GM18867 (cell line): Measurements from ENCODE around the gene CEP89.
"Not testable (repeated sequence)": the region's sequence is repeated elsewhere in the genome, so short reads cannot be mapped to it uniquely, and the experiment has no call there.

Experiments used
- ATAC-seq: cut with Tn5 transposase; IDR thresholded peaks from one replicate; pipeline ENCODE4 v1.9.1; 2021; ENCODE audit warnings: mild to moderate bottlenecking, moderate library complexity; ENCODE audit not compliant: unreplicated experiment

The CEP89 gene

DNA sequence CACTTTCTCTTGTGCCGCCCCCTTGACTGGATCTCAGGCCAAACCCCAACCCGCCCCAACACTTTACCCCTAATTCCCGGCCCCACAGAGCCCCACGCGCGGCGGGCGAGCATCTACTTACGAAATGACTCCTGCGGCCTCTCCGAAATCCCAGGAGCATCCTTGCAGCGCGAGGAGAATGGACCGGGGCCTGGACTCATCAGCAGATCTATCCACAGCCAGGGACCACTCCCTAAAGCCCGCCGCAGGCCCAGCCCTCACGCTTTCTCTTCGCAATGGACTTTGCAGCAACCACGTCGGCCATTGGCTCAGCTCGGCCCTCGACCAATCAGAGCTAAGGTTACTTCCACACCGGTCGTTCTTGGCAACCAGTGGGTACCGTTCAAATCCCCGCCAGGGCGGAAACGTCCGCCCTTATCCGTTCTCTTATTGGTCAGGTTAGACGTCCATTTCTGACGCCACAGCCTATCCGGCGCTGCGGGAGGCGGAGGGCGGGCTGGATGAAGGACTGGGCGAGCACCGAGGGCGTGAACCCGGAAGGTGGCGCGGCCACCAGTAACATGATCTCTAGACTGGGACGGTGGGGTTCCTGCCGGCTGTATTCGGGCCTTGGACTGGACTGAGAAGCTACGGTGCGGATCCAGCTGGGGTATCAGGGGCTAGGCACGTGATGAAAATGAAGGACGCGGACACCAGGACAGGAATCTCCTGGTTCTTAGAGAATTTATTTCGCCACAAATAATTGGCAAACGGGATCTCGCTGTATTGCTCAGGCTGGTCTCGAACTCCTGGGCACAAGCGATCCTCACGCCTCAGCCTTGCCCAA lies at the start of gene CEP89, which contains the start of gene FAAP24:
TSS of gene CEP89 (minus strand) at position 244 of the 826 bp plus-strand sequence. CDS start at position 160, 84 bp downstream.
TSS of gene FAAP24 (plus strand) at position 528 of the 826 bp plus-strand sequence. CDS start 955 bp downstream, outside the sequence.
- peak; percentile 98 for ATAC-seq

GRCh38 chr19:33010891-33011290 lies 39.1 kb upstream of the CEP89 start:
- not testable (repeated sequence) for ATAC-seq

- no peak for ATAC-seq
Observed at GRCh38 chr19:33008738-33009137, 37.0 kb upstream of the CEP89 start.

- no peak for ATAC-seq
Observed at GRCh38 chr19:33005440-33005839, 33.7 kb upstream of the CEP89 start.

- not testable (repeated sequence) for ATAC-seq
Observed at GRCh38 chr19:33003424-33004024, 31.8 kb upstream of the CEP89 start.

DNA sequence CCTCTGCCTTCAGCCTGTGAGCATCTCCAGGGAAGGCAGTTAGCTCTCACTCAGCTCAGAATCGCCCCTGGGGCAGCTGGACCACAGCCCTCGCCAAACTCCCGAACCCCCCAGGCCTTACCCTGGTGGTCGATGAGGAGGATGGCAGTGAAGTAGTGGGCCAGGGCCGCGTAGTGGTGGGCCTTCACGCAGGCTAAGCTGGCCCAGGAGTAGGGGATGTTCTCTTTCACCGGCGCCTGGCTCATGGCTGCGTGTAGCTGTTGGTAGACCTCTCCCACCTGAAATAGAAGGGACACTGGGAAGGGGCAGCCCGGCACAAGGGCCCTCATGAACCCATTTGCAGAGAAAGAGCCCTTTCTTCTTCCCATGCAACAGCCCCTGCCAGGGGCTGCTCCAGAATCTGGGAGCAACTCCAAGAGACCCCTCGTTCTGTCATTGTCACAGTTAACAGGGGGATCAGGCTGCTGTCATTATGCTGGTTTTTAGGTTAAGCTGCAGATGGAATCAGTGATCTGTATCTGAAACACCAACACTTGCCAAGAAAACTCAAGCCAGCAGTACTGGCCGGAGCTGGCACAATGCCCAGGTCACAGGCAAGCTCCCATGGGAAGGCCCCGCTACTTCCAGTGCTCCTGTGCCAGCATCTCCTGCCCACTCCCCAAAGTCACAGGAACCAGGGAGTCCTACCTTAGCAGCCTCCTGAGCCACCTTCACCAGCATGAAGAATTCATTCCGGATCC lies 30.5 kb upstream of the CEP89 start:
- ATAC-seq, result not testable (repeated sequence)

- no peak for ATAC-seq
Observed at GRCh38 chr19:33000910-33001309, 29.2 kb upstream of the CEP89 start.

- no peak for ATAC-seq
Observed at GRCh38 chr19:33000510-33000909, 28.8 kb upstream of the CEP89 start.

DNA sequence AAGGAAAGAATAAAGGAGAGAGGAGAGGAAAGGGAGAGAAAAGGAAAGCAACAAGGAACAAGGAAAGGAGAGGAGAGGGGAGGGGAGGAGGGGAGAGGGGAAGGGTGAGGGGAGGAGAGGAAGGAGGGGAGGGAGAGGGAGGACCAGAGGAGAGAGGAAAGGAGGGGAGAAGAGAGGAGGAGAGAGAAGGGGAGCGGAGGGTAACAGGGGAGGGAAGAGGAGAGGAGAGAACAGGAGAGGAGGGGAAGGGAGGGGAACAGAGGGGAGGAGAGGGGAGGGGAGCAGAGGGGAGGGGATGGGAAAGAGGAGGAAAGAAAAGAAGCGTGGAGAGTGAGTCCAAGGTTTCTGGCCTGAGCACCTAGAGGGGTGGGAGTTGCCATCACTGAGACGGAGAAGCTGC lies 27.0 kb upstream of the CEP89 start:
- no peak for ATAC-seq

DNA sequence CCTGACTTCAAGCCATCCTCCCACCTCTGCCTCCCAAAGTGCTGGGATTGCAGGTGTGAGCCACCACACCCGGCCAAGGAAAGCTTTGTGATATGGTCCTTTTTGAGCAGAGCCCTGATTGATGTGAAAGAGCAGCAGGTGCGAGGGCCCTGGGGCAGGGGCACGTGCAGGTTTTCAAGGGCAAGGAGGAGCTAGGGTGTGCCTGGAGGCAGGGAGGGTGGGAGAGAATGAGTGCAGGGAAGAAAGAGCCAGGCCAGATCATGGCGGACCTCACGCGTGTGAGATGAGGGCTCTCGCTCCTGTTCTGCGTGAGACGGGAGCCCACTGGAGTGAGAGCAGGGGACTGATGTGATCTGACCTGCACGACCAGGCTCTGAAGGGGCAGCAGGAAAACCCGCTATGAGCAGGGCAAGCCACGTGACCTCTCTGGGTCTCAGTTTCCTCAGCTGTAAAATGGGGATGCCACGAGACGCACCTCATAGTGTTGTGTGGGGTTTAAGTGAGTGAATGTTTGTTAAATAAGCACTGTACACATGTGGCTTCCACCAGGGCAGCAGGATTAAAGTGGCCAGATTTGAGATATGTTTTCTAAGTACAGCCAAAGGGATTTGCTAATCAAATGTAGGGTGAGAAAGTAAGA lies 26.1 kb upstream of the CEP89 start:
- no peak for ATAC-seq

DNA sequence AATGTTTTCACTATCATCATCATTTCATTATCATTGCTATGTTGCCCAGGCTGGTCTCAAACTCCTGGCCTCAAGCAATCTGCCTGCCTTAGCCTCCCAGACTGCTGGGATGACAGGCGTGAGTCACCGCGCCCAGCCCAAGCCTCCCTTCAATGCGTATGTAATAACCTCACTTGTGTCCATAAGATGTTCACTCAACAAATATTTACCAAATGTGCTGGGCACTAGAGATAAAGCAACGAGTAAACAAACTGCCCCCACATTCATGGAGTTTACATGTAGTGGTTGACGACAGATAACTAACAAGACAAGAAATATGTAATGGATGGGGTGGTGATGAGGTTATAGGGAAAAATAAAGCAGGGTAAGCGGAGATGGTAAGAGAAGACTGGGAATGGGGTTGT lies 25.3 kb upstream of the CEP89 start:
- not testable (repeated sequence) for ATAC-seq

- not testable (repeated sequence) for ATAC-seq
Observed at GRCh38 chr19:32995966-32996365, 24.2 kb upstream of the CEP89 start.

GRCh38 chr19:32988724-32989123 lies 17.0 kb upstream of the CEP89 start:
- no peak for ATAC-seq

GRCh38 chr19:32988254-32988653 lies 16.5 kb upstream of the CEP89 start:
- ATAC-seq, result not testable (repeated sequence)

DNA sequence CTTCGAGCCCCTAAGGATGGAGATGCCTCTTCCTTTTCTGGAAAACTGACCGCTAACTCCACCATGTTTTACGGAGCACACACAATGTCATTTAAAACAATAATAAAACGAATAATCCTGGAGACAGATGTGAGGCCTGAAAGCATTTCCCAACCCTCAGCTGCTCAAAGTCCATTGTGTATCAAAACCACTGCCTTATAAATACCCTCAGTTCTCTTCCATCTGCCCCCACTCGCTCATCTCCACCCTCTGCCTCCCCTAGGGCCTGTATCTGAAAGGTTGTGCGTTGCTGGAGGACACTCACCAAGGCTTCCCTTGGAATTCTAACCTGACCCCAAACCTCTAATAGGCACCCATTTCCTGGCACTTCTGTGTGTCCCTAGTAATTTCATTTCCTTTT lies 10.7 kb upstream of the CEP89 start:
- ATAC-seq, result not testable (repeated sequence)

DNA sequence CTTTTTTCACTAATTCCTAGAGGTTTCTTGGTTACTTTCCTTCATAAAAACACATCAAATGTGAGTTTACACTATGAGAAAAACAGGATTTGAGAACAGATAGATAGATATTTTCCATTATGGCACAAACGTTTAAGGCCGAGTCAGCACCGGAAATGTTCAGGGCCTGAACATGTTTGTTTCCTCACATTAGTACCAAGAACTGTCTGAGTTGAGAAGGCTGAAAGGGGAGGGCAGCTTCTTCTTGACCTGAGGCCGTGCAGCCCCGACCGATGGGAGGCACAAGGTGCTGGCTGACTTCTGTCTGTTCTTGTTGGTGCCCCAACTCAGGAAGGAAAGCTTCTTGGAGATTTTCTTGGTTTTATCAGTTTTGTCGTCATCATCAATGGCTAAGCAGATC lies 8.0 kb upstream of the CEP89 start:
- ATAC-seq, result not testable (repeated sequence)

DNA sequence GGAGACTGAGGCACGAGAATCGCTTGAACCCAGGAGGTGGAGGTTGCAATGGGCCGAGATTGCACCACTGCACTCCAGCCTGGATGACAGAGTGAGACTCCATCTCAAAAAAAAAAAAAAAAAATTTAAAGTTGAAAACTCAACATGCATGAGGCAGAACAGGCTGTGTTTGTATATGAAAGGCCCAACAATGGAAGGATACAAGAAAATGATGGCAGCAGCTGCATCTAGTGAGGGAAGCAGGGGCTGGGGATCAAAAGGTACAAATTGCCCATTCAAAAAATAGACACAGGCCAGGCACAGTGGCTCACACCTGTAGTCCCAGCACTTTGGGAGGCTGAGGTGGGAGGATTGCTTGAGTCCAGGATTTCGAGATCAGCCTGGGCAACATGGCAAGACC lies 6.1 kb upstream of the CEP89 start:
- ATAC-seq, result not testable (repeated sequence)

DNA sequence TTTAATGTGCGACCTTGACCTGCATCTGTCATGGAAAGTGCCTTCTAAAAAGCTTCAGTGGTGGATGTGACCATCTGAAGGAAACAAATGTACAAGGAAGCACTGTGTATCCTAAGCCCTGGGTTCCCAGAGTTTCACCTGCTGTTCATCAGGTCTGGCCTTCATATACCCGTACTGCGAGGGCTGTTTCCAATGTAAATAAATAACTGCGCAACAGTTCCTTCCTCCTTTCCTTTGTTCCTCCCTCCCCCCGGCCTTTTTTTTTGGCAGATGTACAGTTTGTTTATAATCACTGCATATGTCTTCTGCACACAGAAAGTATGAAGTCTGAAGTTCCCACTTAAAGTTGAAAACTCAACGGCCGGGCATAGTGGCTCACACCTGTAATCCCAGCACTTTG lies 5.5 kb upstream of the CEP89 start:
- no peak for ATAC-seq

DNA sequence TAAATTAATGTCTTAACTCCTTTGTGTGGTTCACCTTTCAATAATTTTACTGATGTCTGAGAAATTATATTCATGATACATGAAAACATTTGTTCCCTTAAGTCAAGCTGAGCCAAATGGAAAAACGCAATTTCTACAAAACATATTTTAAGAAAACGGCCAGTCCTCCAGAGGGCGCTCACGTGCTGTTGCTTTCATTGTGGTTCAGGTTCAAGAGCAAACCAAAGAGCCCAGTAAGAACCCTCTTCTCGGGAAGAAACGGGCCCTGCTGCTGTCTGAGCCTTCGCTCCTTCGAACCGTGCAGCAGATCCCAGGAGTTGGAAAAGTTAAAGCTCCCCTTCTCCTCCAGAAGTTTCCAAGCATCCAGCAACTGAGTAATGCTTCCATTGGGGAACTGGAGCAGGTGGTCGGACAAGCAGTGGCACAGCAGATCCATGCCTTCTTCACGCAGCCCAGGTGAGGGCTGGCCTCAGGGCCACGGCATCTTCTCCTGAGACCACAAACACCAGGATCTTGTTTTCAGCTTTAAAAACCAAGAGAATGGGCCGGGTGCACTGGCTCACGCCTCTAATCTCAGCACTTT lies 4.6 kb upstream of the CEP89 start:
- no peak for ATAC-seq

DNA sequence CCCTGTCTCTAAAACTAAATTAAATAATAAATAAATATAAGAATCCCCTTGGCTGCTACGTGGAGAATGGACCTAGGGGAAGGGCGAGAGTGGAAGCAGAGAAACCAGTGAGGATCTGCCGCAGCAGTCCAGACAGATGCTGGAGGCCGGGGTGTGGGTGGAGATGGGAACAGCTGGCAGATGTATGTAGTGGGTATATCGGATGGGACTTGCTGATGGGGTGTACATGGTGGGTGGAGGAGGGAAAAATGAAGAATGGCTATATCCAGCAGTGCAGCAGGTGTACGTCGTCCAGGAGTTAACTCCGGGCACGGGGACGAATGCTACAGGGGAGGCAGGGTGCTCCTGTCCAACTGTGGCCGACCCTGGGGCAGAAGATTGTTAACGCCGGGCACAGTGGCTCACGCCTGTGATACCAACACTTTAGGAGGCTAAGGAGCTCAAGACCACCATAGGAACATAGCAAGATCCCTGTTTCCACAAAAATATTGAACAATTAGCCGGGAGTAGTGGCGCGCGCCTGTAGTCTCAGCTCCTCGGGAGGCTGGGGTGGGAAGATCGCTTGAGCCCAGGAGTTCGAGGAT lies 654 bp downstream of the CEP89 start:
- ATAC-seq, result no peak
